Right renal pelvis (tissue), 4 donors: ENCODE measurements around the gene NTRK3. TPM values are rescaled to one million over a fixed set of nuclear protein-coding genes. Genes with fewer than 3 reads are reported as not detected.

Experiments used
- DNase-seq, 4 donors: peaks; one replicate each; pipeline ENCODE4 v3.0.0-alpha.2; 2013; ENCODE audit warnings: low read depth in 4 of 4, low spot score in 3 of 4, missing footprints in 1 of 4
- polyA plus RNA-seq, 4 donors: library from polyadenylated mRNA; unstranded; fragments of 120-200 nt; gene quantifications; one replicate each; pipeline ENCODE4 v1.2.1, GENCODE V29; 2013; ENCODE audit not compliant: insufficient read length in 4 of 4

NTRK3 gene
- polyA plus RNA-seq, 4 donors: 9.3 to 15.6 (median 13.5) TPM

- DNase-seq: no peak
Observed at GRCh38 chr15:87907676-87908446, 348.7 kb downstream of the NTRK3 start.

- DNase-seq: no peak
Observed at GRCh38 chr15:87906444-87906843, 350.1 kb downstream of the NTRK3 start.

- no peak for DNase-seq
Observed at GRCh38 chr15:87902772-87903426, 353.6 kb downstream of the NTRK3 start.

- no peak for DNase-seq
Observed at GRCh38 chr15:87901926-87902690, 354.4 kb downstream of the NTRK3 start.

- DNase-seq: no peak
Observed at GRCh38 chr15:87901008-87901407, 355.5 kb downstream of the NTRK3 start.

- DNase-seq: no peak
Observed at GRCh38 chr15:87896936-87897335, 359.6 kb downstream of the NTRK3 start.

- DNase-seq: no peak
Observed at GRCh38 chr15:87887177-87887576, 369.4 kb downstream of the NTRK3 start.

GRCh38 chr15:87881026-87881425 lies 375.5 kb downstream of the NTRK3 start:
- no peak for DNase-seq

- no peak for DNase-seq
Observed at GRCh38 chr15:87877822-87878542, 378.6 kb downstream of the NTRK3 start.

- no peak for DNase-seq
Observed at GRCh38 chr15:87877114-87877810, 379.3 kb downstream of the NTRK3 start.

- peak in 2 of 4 donors; percentile 2 to 6 for DNase-seq
Observed at GRCh38 chr15:87874896-87875711, 381.4 kb downstream of the NTRK3 start.

- DNase-seq: no peak
Observed at GRCh38 chr15:87873516-87873915, 383.0 kb downstream of the NTRK3 start.

- DNase-seq: no peak
Observed at GRCh38 chr15:87871731-87872320, 384.7 kb downstream of the NTRK3 start.

- DNase-seq: no peak
Observed at GRCh38 chr15:87871258-87871681, 385.3 kb downstream of the NTRK3 start.

GRCh38 chr15:87866961-87867360 lies 389.6 kb downstream of the NTRK3 start:
- DNase-seq: no peak

- peak in 3 of 4 donors; percentile 16 to 33 (median 19) for DNase-seq
Observed at GRCh38 chr15:87863152-87863551, 393.4 kb downstream of the NTRK3 start.

GRCh38 chr15:87860743-87861142 lies 395.8 kb downstream of the NTRK3 start:
- DNase-seq: no peak

- no peak for DNase-seq
Observed at GRCh38 chr15:87858651-87859050, 397.9 kb downstream of the NTRK3 start.

- DNase-seq: no peak
Observed at GRCh38 chr15:87851497-87851896, 405.0 kb downstream of the NTRK3 start.
